ENCODE results near the gene VPS37B.
A peak's percentile ranks its signal among the peaks of the same experiment; 100 is the strongest.
"Not testable (repeated sequence)": the region's sequence is repeated elsewhere in the genome, so short reads cannot be mapped to it uniquely, and the experiment has no call there.

Gene VPS37B

GRCh38 chr12:122895704-122896636 is at the start of gene VPS37B:
Gene VPS37B, minus strand, starts transcription at chr12:122896124. Its CDS starts 62 bp downstream, at chr12:122896062.
- H3K4me3 Mint-ChIP-seq, result peak within 1 kb of the TSS; percentile 94
- peaks cover 4% of the 10 kb centered on the region for H3K36me3 Mint-ChIP-seq
- H3K27me3 Mint-ChIP-seq, result no peaks in the 10 kb centered on the region
- H3K27ac Mint-ChIP-seq, result peak within 1 kb of the TSS; percentile 95
- no peaks in the 10 kb centered on the region for H3K9me3 Mint-ChIP-seq
- peaks cover 91% of the 10 kb centered on the region for H3K4me1 Mint-ChIP-seq

- Mint-ChIP-seq H3K36me3 (peaks cover 3% of the 10 kb centered on the region), H3K4me1 (peaks cover 14% of the 10 kb centered on the region), H3K4me3 (no peak overlapping the region), H3K27me3 (no peaks in the 10 kb centered on the region), H3K27ac (peak overlapping the region; percentile 43), H3K9me3 (no peaks in the 10 kb centered on the region)
Observed at GRCh38 chr12:122944605-122945592, 49.0 kb upstream of the VPS37B start.

GRCh38 chr12:122943196-122943595 is 47.3 kb upstream of the VPS37B start:
- Mint-ChIP-seq H3K27me3 (no peaks in the 10 kb centered on the region), H3K4me1 (peaks cover 14% of the 10 kb centered on the region), H3K4me3 (peak overlapping the region; percentile 41), H3K9me3 (no peaks in the 10 kb centered on the region), H3K27ac (no peak overlapping the region), H3K36me3 (peaks cover 6% of the 10 kb centered on the region)

GRCh38 chr12:122942637-122943036 is 46.7 kb upstream of the VPS37B start:
- Mint-ChIP-seq H3K36me3 (peaks cover 6% of the 10 kb centered on the region), H3K27me3 (no peaks in the 10 kb centered on the region), H3K4me3 (no peak overlapping the region), H3K27ac (no peak overlapping the region), H3K9me3 (no peaks in the 10 kb centered on the region), H3K4me1 (peaks cover 14% of the 10 kb centered on the region)

- not testable (repeated sequence) for H3K4me1 Mint-ChIP-seq, H3K4me3 Mint-ChIP-seq, H3K9me3 Mint-ChIP-seq, H3K27ac Mint-ChIP-seq, H3K27me3 Mint-ChIP-seq, H3K36me3 Mint-ChIP-seq
Observed at GRCh38 chr12:122941351-122941750, 45.4 kb upstream of the VPS37B start.

- Mint-ChIP-seq H3K27ac (no peak overlapping the region), H3K4me3 (no peak overlapping the region), H3K4me1 (no peaks in the 10 kb centered on the region), H3K9me3 (no peaks in the 10 kb centered on the region), H3K36me3 (peaks cover 4% of the 10 kb centered on the region), H3K27me3 (no peaks in the 10 kb centered on the region)
Observed at GRCh38 chr12:122939125-122939524, 43.2 kb upstream of the VPS37B start.

- Mint-ChIP-seq H3K36me3 (peaks cover 3% of the 10 kb centered on the region), H3K9me3 (no peaks in the 10 kb centered on the region), H3K4me1 (no peaks in the 10 kb centered on the region), H3K27me3 (no peaks in the 10 kb centered on the region), H3K27ac (no peak overlapping the region), H3K4me3 (no peak overlapping the region)
Observed at GRCh38 chr12:122937622-122938091, 41.7 kb upstream of the VPS37B start.

- H3K9me3 Mint-ChIP-seq, result no peaks in the 10 kb centered on the region
Observed at GRCh38 chr12:122935318-122935717, 39.4 kb upstream of the VPS37B start.

GRCh38 chr12:122934722-122935121 is 38.8 kb upstream of the VPS37B start:
- Mint-ChIP-seq H3K27me3 (no peaks in the 10 kb centered on the region), H3K36me3 (peaks cover 3% of the 10 kb centered on the region), H3K9me3 (no peaks in the 10 kb centered on the region), H3K27ac (no peak overlapping the region), H3K4me1 (no peaks in the 10 kb centered on the region), H3K4me3 (no peak overlapping the region)

More at GRCh38 chr12:122935318-122935717, 39.4 kb upstream of the VPS37B start:
- no peak overlapping the region for H3K27ac Mint-ChIP-seq
- H3K27me3 Mint-ChIP-seq, result no peaks in the 10 kb centered on the region
- H3K4me1 Mint-ChIP-seq, result no peaks in the 10 kb centered on the region
- H3K4me3 Mint-ChIP-seq, result no peak overlapping the region
- H3K36me3 Mint-ChIP-seq, result peaks cover 3% of the 10 kb centered on the region

- Mint-ChIP-seq H3K27me3 (no peaks in the 10 kb centered on the region), H3K27ac (no peak overlapping the region), H3K4me3 (no peak overlapping the region)
Observed at GRCh38 chr12:122932207-122932606, 36.3 kb upstream of the VPS37B start.

GRCh38 chr12:122929812-122930211 is 33.9 kb upstream of the VPS37B start:
- no peak overlapping the region for H3K4me3 Mint-ChIP-seq
- no peak overlapping the region for H3K27ac Mint-ChIP-seq
- H3K9me3 Mint-ChIP-seq, result no peaks in the 10 kb centered on the region
- no peaks in the 10 kb centered on the region for H3K27me3 Mint-ChIP-seq
- H3K4me1 Mint-ChIP-seq, result no peaks in the 10 kb centered on the region
- peaks cover 1% of the 10 kb centered on the region for H3K36me3 Mint-ChIP-seq

More at GRCh38 chr12:122932207-122932606, 36.3 kb upstream of the VPS37B start:
- Mint-ChIP-seq H3K4me1 (no peaks in the 10 kb centered on the region), H3K9me3 (no peaks in the 10 kb centered on the region), H3K36me3 (peaks cover 1% of the 10 kb centered on the region)

GRCh38 chr12:122929148-122929538 is 33.2 kb upstream of the VPS37B start:
- Mint-ChIP-seq H3K36me3 (peaks cover 1% of the 10 kb centered on the region), H3K27me3 (no peaks in the 10 kb centered on the region), H3K4me3 (no peak overlapping the region), H3K9me3 (no peaks in the 10 kb centered on the region), H3K4me1 (no peaks in the 10 kb centered on the region), H3K27ac (no peak overlapping the region)

GRCh38 chr12:122928404-122929147 is 32.7 kb upstream of the VPS37B start:
- no peak overlapping the region for H3K27ac Mint-ChIP-seq

GRCh38 chr12:122927756-122928403 is 32.0 kb upstream of the VPS37B start:
- peaks cover 1% of the 10 kb centered on the region for H3K36me3 Mint-ChIP-seq
- H3K27me3 Mint-ChIP-seq, result no peaks in the 10 kb centered on the region
- no peak overlapping the region for H3K27ac Mint-ChIP-seq
- H3K9me3 Mint-ChIP-seq, result no peaks in the 10 kb centered on the region
- no peak overlapping the region for H3K4me3 Mint-ChIP-seq
- H3K4me1 Mint-ChIP-seq, result no peaks in the 10 kb centered on the region

More at GRCh38 chr12:122928404-122929147, 32.7 kb upstream of the VPS37B start:
- Mint-ChIP-seq H3K36me3 (peaks cover 1% of the 10 kb centered on the region), H3K4me1 (no peaks in the 10 kb centered on the region), H3K4me3 (no peak overlapping the region), H3K27me3 (no peaks in the 10 kb centered on the region), H3K9me3 (no peaks in the 10 kb centered on the region)

Measured in activated naive CD4-positive, alpha-beta T cell treated with anti-CD3 and anti-CD28 coated beads, Interleukin-2, amount 50 U/mL, for 24 hours (primary cell).